Esophagus (tissue), 2 donors: ENCODE results near the gene HIRIP3. TPM values are rescaled to one million over a fixed set of nuclear protein-coding genes. Genes with fewer than 3 reads are reported as not detected.
A peak's percentile ranks its signal among the peaks of the same experiment; 100 is the strongest.
"Not testable (repeated sequence)": the region's sequence is repeated elsewhere in the genome, so short reads cannot be mapped to it uniquely, and the experiment has no call there.

ENCODE experiments used
- H3K27ac ChIP-seq, 2 donors: one replicate each; pipeline ENCODE4 v1.5.1; 2013; ENCODE audit warnings: low read depth in 2 of 2, mild to moderate bottlenecking in 2 of 2, inconsistent platforms in 1 of 2, low read length in 1 of 2, moderate library complexity in 1 of 2
- H3K27me3 ChIP-seq, 2 donors: one replicate each; pipeline ENCODE4 v1.6.1; 2013; ENCODE audit warnings: low read length in 2 of 2, control low read depth in 1 of 2, mild to moderate bottlenecking in 1 of 2; ENCODE audit not compliant: insufficient read depth in 2 of 2, control insufficient read depth in 1 of 2
- H3K36me3 ChIP-seq, 2 donors: one replicate each; pipeline ENCODE4 v1.6.1; 2013; ENCODE audit warnings: low read length in 1 of 2; ENCODE audit not compliant: control insufficient read depth in 2 of 2, insufficient read depth in 2 of 2
- H3K4me1 ChIP-seq, 2 donors: one replicate each; pipeline ENCODE4 v1.6.1; 2013; ENCODE audit warnings: low read length in 1 of 2; ENCODE audit not compliant: control insufficient read depth in 2 of 2, insufficient read depth in 2 of 2
- H3K4me3 ChIP-seq, 2 donors: one replicate each; pipeline ENCODE4 v1.5.1; 2013; ENCODE audit warnings: low read length in 2 of 2, mild to moderate bottlenecking in 2 of 2, low read depth in 1 of 2, moderate library complexity in 1 of 2
- H3K9me3 ChIP-seq, 2 donors: one replicate each; pipeline ENCODE4 v1.6.1; 2013; ENCODE audit warnings: mild to moderate bottlenecking in 2 of 2, low read depth in 1 of 2, low read length in 1 of 2, moderate library complexity in 1 of 2; ENCODE audit not compliant: control insufficient read depth in 2 of 2, insufficient read depth in 1 of 2
- WGBS, 2 donors: extraction: QIAGEN DNeasy Blood & Tissue Kit; methylation state at CpG; one replicate each; pipeline ENCODE4 v1.1.7; 2013; 5-methylcytosine and 5-hydroxymethylcytosine counted together
- polyA plus RNA-seq, 2 donors: library from polyadenylated mRNA; stranded (reverse); fragments of 200-250 nt; gene quantifications; one replicate each; pipeline ENCODE4 v1.2.3, GENCODE V29; 2013
- donor health status: healthy with polysubstance abuse.
- donor health status: Bipolar disorder and iron deficiency.

The HIRIP3 gene, protein sequence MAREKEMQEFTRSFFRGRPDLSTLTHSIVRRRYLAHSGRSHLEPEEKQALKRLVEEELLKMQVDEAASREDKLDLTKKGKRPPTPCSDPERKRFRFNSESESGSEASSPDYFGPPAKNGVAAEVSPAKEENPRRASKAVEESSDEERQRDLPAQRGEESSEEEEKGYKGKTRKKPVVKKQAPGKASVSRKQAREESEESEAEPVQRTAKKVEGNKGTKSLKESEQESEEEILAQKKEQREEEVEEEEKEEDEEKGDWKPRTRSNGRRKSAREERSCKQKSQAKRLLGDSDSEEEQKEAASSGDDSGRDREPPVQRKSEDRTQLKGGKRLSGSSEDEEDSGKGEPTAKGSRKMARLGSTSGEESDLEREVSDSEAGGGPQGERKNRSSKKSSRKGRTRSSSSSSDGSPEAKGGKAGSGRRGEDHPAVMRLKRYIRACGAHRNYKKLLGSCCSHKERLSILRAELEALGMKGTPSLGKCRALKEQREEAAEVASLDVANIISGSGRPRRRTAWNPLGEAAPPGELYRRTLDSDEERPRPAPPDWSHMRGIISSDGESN
- 1 to 10 TPM; 6.3 to 9.7 TPM for polyA plus RNA-seq

- Histone ChIP-seq H3K27ac (peak within 1 kb of the TSS; percentile 93 to 98), H3K36me3 (peaks cover 12 to 25% of the 10 kb centered on the region in 2 donors), H3K4me1 (peaks cover 8% of the 10 kb centered on the region in 2 donors), H3K4me3 (peak within 1 kb of the TSS; percentile 68 to 77), H3K9me3 (no peaks in the 10 kb centered on the region), H3K27me3 (no peaks in the 10 kb centered on the region)
- WGBS, 2 donors: 0 to 1% methylated on average over 53 of the region's 53 CpGs
These were observed at the start of gene HIRIP3 for GRCh38 chr16:29995324-29995910. Gene HIRIP3 (minus strand): TSS chr16:29995617. CDS start chr16:29995605, 12 bp downstream.

- Histone ChIP-seq H3K27me3 (no peaks in the 10 kb centered on the region), H3K9me3 (no peaks in the 10 kb centered on the region), H3K4me1 (no peaks in the 10 kb centered on the region), H3K27ac (no peak overlapping the region), H3K4me3 (no peak overlapping the region), H3K36me3 (no peaks in the 10 kb centered on the region)
- WGBS, 2 donors: 12 to 18% methylated on average over 5 of the region's 5 CpGs
These were observed 46.4 kb upstream of the HIRIP3 start for GRCh38 chr16:30041841-30042240.

DNA sequence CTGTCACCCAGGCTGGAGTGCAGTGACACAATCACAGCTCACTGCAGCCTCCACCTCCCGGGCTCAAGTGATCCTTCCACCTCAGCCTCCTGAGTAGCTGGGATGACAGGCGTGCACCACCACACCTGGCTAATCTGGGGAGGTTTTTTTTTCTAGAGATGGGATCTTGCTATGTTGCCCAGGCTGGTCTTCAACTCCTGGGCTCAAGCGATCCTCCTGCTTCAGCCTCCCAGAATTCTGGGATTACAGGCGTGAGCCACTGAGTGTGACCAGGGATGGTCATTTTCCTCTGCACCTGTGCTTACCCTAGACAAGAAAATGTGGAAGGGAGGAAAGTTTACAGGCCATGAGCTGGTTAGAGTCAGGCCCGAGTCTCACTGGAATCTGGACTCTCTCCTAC, 45.3 kb upstream of the HIRIP3 start:
- not testable (repeated sequence) for H3K4me3 ChIP-seq, H3K27me3 ChIP-seq, H3K27ac ChIP-seq, H3K4me1 ChIP-seq, H3K36me3 ChIP-seq, H3K9me3 ChIP-seq
- WGBS, 2 donors: 87 to 88% methylated on average over 5 of the region's 5 CpGs

DNA sequence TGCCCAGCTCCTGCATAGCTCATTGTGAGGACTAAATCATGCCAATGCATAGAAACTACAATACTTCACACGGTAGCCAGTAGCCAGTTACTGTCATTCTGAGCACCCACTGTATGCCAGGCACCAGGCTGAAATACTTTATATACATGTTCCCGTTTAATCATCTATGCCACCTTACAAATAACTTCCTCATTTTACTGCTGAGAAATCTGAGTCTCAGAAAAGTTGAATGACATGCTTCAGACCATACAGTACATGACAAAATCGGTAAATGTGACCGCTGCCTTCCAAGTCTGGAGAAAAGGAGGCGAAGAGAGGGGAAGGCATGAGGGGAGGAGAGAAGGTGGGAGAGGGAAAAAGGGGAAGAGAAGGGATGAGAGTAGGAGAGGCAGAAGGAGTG, 44.8 kb upstream of the HIRIP3 start:
- Histone ChIP-seq H3K9me3 (no peaks in the 10 kb centered on the region), H3K4me3 (no peak overlapping the region), H3K27me3 (no peaks in the 10 kb centered on the region), H3K36me3 (no peaks in the 10 kb centered on the region), H3K4me1 (no peaks in the 10 kb centered on the region), H3K27ac (no peak overlapping the region)
- WGBS, 2 donors: 66 to 71% methylated on average over 5 of the region's 5 CpGs

DNA sequence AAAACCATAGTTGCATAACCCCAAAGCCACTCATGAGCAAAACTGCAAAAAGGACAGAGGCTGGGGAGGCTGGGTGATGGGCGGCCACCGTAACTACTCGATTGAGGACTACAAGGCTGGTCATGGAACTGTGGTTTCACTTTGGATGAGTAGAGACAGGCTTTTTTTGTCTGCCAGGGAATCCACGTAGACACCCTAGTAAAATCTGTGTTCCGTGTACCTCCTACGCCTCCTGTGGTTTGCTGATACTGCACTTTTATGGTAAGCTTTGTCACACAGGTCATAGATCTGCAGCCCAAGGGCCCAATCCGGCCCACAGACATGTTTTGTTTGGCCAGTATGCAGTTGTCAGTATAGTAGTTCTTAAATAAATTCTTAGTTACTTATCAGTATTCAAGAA, 37.9 kb upstream of the HIRIP3 start:
- H3K4me3 ChIP-seq: no peak overlapping the region
- H3K9me3 ChIP-seq: no peaks in the 10 kb centered on the region
- H3K36me3 ChIP-seq: no peaks in the 10 kb centered on the region
- H3K27me3 ChIP-seq: peaks cover 0 to 17% of the 10 kb centered on the region in 2 donors
- H3K27ac ChIP-seq: no peak overlapping the region
- 67 to 68% methylated on average over 7 of the region's 7 CpGs for WGBS, 2 donors
- H3K4me1 ChIP-seq: peaks cover 0 to 2% of the 10 kb centered on the region in 2 donors

- Histone ChIP-seq H3K4me3 (no peak overlapping the region), H3K27ac (no peak overlapping the region), H3K36me3 (no peaks in the 10 kb centered on the region), H3K4me1 (peaks cover 0 to 2% of the 10 kb centered on the region in 2 donors), H3K9me3 (no peaks in the 10 kb centered on the region), H3K27me3 (peaks cover 0 to 17% of the 10 kb centered on the region in 2 donors)
- WGBS, 2 donors: 25% methylated on average over 12 of the region's 12 CpGs
These were observed 36.8 kb upstream of the HIRIP3 start for GRCh38 chr16:30032083-30032819.

GRCh38 chr16:30031477-30031918, 36.1 kb upstream of the HIRIP3 start:
- WGBS, 2 donors: 15 to 26% methylated on average over 11 of the region's 11 CpGs
- Histone ChIP-seq H3K27me3 (peaks cover 0 to 20% of the 10 kb centered on the region in 2 donors), H3K4me3 (no peak overlapping the region), H3K9me3 (no peaks in the 10 kb centered on the region), H3K27ac (no peak overlapping the region), H3K36me3 (no peaks in the 10 kb centered on the region), H3K4me1 (peaks cover 0 to 2% of the 10 kb centered on the region in 2 donors)

GRCh38 chr16:30030841-30031413, 35.5 kb upstream of the HIRIP3 start, which contains the start of gene TLCD3B:
Gene TLCD3B (minus strand): TSS chr16:30031271. CDS start chr16:30030527, 744 bp downstream.
- Histone ChIP-seq H3K27me3 (peaks cover 0 to 22% of the 10 kb centered on the region in 2 donors), H3K36me3 (no peaks in the 10 kb centered on the region), H3K27ac (no peak within 1 kb of the TSS), H3K4me1 (peaks cover 0 to 2% of the 10 kb centered on the region in 2 donors), H3K4me3 (no peak within 1 kb of the TSS), H3K9me3 (no peaks in the 10 kb centered on the region)
- whole genome bisulfite sequencing, 2 donors: 3 to 4% methylated on average over 24 to 26 of the region's 27 CpGs
